HepG2 (cell line): ENCODE results near the gene JMJD6. TPM values are rescaled to one million over a fixed set of nuclear protein-coding genes. Genes with fewer than 3 reads are reported as not detected.

Experiments
- DNMT1 ChIP-seq: sonication (generic); formaldehyde crosslinking; IDR thresholded peaks from 2 replicates; pipeline ENCODE4 v1.5.1; 2020; ENCODE audit warnings: mild to moderate bottlenecking, missing genetic modification reagents
- ETV5 ChIP-seq: IDR thresholded peaks from 2 replicates; pipeline ENCODE4 v1.6.1; 2018; ENCODE audit warnings: missing biosample characterization, missing genetic modification reagents, inconsistent platforms, borderline replicate concordance
- HHEX ChIP-seq: IDR thresholded peaks from 2 replicates; pipeline ENCODE4 v1.6.1; 2016; ENCODE audit warnings: control low read depth
- MXD4 ChIP-seq: IDR thresholded peaks from 2 replicates; pipeline ENCODE4 v1.6.1; 2016; ENCODE audit warnings: mild to moderate bottlenecking, missing biosample characterization, missing genetic modification reagents
- SIX1 ChIP-seq: sonication (generic); formaldehyde crosslinking; IDR thresholded peaks from 2 replicates; pipeline ENCODE4 v1.4.0; 2020; ENCODE audit warnings: missing genetic modification reagents, borderline replicate concordance
- SNAPC2 ChIP-seq: sonication (generic); formaldehyde crosslinking; IDR thresholded peaks from 2 replicates; pipeline ENCODE4 v1.8.1; 2022; ENCODE audit warnings: mild to moderate bottlenecking, missing genetic modification reagents
- TBP ChIP-seq: sonication (generic); formaldehyde crosslinking; IDR thresholded peaks from 2 replicates; pipeline ENCODE4 v1.5.0; 2020; ENCODE audit warnings: missing genetic modification reagents
- TOPORS ChIP-seq: sonication (generic); formaldehyde crosslinking; IDR thresholded peaks from 2 replicates; pipeline ENCODE4 v1.8.0; 2023; ENCODE audit warnings: mild to moderate bottlenecking, missing genetic modification reagents
- YEATS4 ChIP-seq: sonication (generic); formaldehyde crosslinking; IDR thresholded peaks from 2 replicates; pipeline ENCODE4 v1.4.0; 2020; ENCODE audit warnings: missing genetic modification reagents, borderline replicate concordance
- ZBTB38 ChIP-seq: sonication (generic); formaldehyde crosslinking; IDR thresholded peaks from 2 replicates; pipeline ENCODE4 v1.5.1; 2020; ENCODE audit warnings: mild to moderate bottlenecking, missing genetic modification reagents
- ZBTB7B ChIP-seq: sonication (generic); formaldehyde crosslinking; IDR thresholded peaks from 2 replicates; pipeline ENCODE4 v1.4.0; 2020; ENCODE audit warnings: missing genetic modification reagents
- ZFP36 ChIP-seq: fragments of 150-350 bp; IDR thresholded peaks from 2 replicates; pipeline ENCODE4 v1.6.1; 2018; ENCODE audit warnings: borderline replicate concordance, low read length, low read depth; ENCODE audit not compliant: partially characterized antibody
- ZNF138 ChIP-seq: sonication (generic); formaldehyde crosslinking; IDR thresholded peaks from 2 replicates; pipeline ENCODE4 v1.5.0; 2020; ENCODE audit warnings: mild to moderate bottlenecking, low read depth, missing genetic modification reagents
- ZNF232 ChIP-seq: sonication (generic); formaldehyde crosslinking; IDR thresholded peaks from 2 replicates; pipeline ENCODE4 v1.4.0; 2020; ENCODE audit warnings: missing genetic modification reagents, borderline replicate concordance
- ZNF530 ChIP-seq: sonication (generic); formaldehyde crosslinking; IDR thresholded peaks from 2 replicates; pipeline ENCODE4 v1.5.0; 2020; ENCODE audit warnings: low read depth, mild to moderate bottlenecking, missing genetic modification reagents
- ZNF7 ChIP-seq: IDR thresholded peaks from 2 replicates; pipeline ENCODE4 v1.6.1; 2016; ENCODE audit warnings: missing biosample characterization, missing genetic modification reagents
- ZSCAN22 ChIP-seq: sonication (generic); formaldehyde crosslinking; IDR thresholded peaks from 2 replicates; pipeline ENCODE4 v1.4.0; 2020; ENCODE audit warnings: mild to moderate bottlenecking, missing genetic modification reagents
- ZSCAN31 ChIP-seq: sonication (generic); formaldehyde crosslinking; IDR thresholded peaks from 2 replicates; pipeline ENCODE4 v1.5.0; 2020; ENCODE audit warnings: low read depth, mild to moderate bottlenecking, missing genetic modification reagents
- polyA plus RNA-seq, 8 experiments: library from polyadenylated mRNA; depleted of rRNA in 3 of 8; stranded (reverse) in 7 of 8; unstranded in 1 of 8; fragments of >200 nt; fragmentation: Illumina TruSeq in 4 of 8; extraction: Trizol in 4 of 8; gene quantifications; 2 replicates each; pipeline versions ENCODE4 v1.2.1 to v1.2.3, GENCODE V29; 2011 to 2016; ENCODE audit warnings: low read depth in 4 of 8, missing spikeins in 1 of 8, mixed read lengths in 1 of 8; ENCODE audit not compliant: insufficient read depth in 1 of 8
- total RNA-seq, 5 experiments: library from RNA; depleted of rRNA; stranded (reverse); fragments of >200 nt; fragmentation: Illumina TruSeq; extraction: Trizol; gene quantifications; 2 replicates each; pipeline ENCODE4 v1.2.3, GENCODE V29; 2016; ENCODE audit warnings: low read depth in 1 of 5
- TF ChIP-seq, protein P1 (sequence below): sonication (generic); formaldehyde crosslinking; IDR thresholded peaks from 2 replicates; pipeline ENCODE4 v1.5.1; 2020; ENCODE audit warnings: mild to moderate bottlenecking, moderate library complexity, missing genetic modification reagents
- TF ChIP-seq, protein P2 (sequence below), 2 experiments: fragments of 450-650 bp in 1 of 2; sonication (generic) in 1 of 2; formaldehyde crosslinking; IDR thresholded peaks; 2 replicates each; pipeline versions ENCODE4 v1.5.0 to v1.8.0; 2020 to 2022; ENCODE audit warnings: mild to moderate bottlenecking in 1 of 2, missing genetic modification reagents in 1 of 2
- TF ChIP-seq, protein P3 (sequence below): IDR thresholded peaks from 2 replicates; pipeline ENCODE4 v1.6.1; 2018; ENCODE audit warnings: missing genetic modification reagents
- TF ChIP-seq, protein P4 (sequence below): sonication (generic); formaldehyde crosslinking; conservative IDR thresholded peaks from 2 replicates; pipeline ENCODE4 v1.4.0; 2020; ENCODE audit warnings: missing genetic modification reagents
- TF ChIP-seq, protein P5 (sequence below): conservative IDR thresholded peaks from 2 replicates; pipeline ENCODE4 v1.6.1; 2018; ENCODE audit warnings: missing genetic modification reagents

Gene JMJD6
- total and polyA plus RNA-seq, 2 of the 13 experiments (the other 11 are each of a cell fraction or from before 2014, with no cell fraction given), result 33.6 to 41.0 TPM

DNA sequence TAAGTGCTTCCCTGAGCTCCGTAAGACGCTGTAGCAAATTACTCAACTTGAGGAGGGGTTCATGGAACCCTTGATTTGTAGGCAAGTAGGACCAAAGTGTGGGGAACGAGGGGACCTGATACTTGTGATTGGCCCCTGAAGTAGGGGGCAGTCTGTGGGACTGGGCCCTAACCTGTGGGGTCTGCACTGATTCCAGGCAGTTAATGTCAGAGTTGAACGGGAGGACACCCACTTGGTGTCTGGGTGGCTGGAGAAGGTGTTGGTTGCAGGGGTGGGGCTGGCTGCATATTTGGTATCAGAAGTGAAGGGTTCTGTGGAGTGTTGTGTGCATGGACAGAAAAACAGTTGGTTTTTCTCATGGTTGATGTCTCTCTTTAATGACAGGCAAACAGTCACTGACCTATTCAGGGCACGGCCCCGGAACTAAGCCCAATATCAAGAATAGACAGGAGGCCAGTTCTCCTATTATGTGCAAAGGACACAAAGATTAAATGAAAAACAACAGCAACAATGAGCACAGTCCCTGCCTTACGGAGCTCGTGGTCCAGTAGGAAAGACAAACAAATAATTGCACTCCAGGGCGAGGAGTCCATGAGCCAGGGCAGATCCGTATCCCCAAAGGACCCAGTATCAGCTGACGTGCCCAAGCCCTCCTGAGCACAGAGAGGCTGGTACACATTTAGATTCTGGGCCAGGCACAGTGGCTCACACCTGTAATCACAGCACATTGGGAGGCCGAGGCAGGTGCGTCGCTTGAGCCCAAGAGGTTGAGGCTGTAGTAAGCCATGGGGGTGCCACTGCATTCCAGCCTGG is 34.8 kb downstream of the JMJD6 start (continued):
- TF ChIP-seq, protein P1, sequence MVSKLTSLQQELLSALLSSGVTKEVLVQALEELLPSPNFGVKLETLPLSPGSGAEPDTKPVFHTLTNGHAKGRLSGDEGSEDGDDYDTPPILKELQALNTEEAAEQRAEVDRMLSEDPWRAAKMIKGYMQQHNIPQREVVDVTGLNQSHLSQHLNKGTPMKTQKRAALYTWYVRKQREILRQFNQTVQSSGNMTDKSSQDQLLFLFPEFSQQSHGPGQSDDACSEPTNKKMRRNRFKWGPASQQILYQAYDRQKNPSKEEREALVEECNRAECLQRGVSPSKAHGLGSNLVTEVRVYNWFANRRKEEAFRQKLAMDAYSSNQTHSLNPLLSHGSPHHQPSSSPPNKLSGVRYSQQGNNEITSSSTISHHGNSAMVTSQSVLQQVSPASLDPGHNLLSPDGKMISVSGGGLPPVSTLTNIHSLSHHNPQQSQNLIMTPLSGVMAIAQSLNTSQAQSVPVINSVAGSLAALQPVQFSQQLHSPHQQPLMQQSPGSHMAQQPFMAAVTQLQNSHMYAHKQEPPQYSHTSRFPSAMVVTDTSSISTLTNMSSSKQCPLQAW (CRISPR knock-in tag), result peak; percentile 83
- TF ChIP-seq ZBTB38 (CRISPR knock-in tag) (peak; percentile 88), ZNF232 (no peak), ZNF138 (CRISPR knock-in tag) (peak; percentile 25; the same call in 1 of the 2 replicates), SIX1 (CRISPR knock-in tag) (peak; percentile 52; the same call in 1 of the 2 replicates), TBP (CRISPR knock-in tag) (no peak), ZBTB7B (CRISPR knock-in tag) (peak; percentile 62; the same call in 1 of the 2 replicates), ZSCAN31 (peak; percentile 87), ETV5 (CRISPR knock-in tag) (peak; percentile 96), ZSCAN22 (no peak), MXD4 (peak; percentile 71; the same call in 1 of the 2 replicates), ZNF530 (CRISPR knock-in tag) (no peak), YEATS4 (CRISPR knock-in tag) (peak; percentile 53; the same call in 1 of the 2 replicates), TOPORS (CRISPR knock-in tag) (no peak), ZFP36 (no peak), ZNF7 (CRISPR knock-in tag) (no peak), DNMT1 (CRISPR knock-in tag) (0 out of 2 replicates have a peak, but pooled peaks have one; percentile 33), HHEX (CRISPR knock-in tag) (no peak), SNAPC2 (CRISPR knock-in tag) (peak; percentile 87; the same call in 1 of the 2 replicates)
- TF ChIP-seq, protein P2, sequence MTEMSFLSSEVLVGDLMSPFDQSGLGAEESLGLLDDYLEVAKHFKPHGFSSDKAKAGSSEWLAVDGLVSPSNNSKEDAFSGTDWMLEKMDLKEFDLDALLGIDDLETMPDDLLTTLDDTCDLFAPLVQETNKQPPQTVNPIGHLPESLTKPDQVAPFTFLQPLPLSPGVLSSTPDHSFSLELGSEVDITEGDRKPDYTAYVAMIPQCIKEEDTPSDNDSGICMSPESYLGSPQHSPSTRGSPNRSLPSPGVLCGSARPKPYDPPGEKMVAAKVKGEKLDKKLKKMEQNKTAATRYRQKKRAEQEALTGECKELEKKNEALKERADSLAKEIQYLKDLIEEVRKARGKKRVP (CRISPR knock-in tag; IDR thresholded peaks at IDR 0.05), result no peak
- TF ChIP-seq, protein P3, sequence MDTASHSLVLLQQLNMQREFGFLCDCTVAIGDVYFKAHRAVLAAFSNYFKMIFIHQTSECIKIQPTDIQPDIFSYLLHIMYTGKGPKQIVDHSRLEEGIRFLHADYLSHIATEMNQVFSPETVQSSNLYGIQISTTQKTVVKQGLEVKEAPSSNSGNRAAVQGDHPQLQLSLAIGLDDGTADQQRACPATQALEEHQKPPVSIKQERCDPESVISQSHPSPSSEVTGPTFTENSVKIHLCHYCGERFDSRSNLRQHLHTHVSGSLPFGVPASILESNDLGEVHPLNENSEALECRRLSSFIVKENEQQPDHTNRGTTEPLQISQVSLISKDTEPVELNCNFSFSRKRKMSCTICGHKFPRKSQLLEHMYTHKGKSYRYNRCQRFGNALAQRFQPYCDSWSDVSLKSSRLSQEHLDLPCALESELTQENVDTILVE (CRISPR knock-in tag), result peak; percentile 76
- TF ChIP-seq, protein P4, sequence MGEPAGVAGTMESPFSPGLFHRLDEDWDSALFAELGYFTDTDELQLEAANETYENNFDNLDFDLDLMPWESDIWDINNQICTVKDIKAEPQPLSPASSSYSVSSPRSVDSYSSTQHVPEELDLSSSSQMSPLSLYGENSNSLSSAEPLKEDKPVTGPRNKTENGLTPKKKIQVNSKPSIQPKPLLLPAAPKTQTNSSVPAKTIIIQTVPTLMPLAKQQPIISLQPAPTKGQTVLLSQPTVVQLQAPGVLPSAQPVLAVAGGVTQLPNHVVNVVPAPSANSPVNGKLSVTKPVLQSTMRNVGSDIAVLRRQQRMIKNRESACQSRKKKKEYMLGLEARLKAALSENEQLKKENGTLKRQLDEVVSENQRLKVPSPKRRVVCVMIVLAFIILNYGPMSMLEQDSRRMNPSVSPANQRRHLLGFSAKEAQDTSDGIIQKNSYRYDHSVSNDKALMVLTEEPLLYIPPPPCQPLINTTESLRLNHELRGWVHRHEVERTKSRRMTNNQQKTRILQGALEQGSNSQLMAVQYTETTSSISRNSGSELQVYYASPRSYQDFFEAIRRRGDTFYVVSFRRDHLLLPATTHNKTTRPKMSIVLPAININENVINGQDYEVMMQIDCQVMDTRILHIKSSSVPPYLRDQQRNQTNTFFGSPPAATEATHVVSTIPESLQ (CRISPR knock-in tag), result 0 out of 2 replicates have a peak, but pooled peaks have one; percentile 86
- TF ChIP-seq, protein P5, sequence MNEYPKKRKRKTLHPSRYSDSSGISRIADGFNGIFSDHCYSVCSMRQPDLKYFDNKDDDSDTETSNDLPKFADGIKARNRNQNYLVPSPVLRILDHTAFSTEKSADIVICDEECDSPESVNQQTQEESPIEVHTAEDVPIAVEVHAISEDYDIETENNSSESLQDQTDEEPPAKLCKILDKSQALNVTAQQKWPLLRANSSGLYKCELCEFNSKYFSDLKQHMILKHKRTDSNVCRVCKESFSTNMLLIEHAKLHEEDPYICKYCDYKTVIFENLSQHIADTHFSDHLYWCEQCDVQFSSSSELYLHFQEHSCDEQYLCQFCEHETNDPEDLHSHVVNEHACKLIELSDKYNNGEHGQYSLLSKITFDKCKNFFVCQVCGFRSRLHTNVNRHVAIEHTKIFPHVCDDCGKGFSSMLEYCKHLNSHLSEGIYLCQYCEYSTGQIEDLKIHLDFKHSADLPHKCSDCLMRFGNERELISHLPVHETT (CRISPR knock-in tag), result no peak
